Heart right ventricle (tissue), 16 donors: ENCODE data around the gene CEP55. TPM values are rescaled to one million over a fixed set of nuclear protein-coding genes. Genes with fewer than 3 reads are reported as not detected.

Source experiments
- ATAC-seq, 8 donors: fragments of 200-7000 bp; cut with Tn5 transposase; one replicate each; pipeline ENCODE4 v1.9.1; 2020; ENCODE audit warnings: mild to moderate bottlenecking in 8 of 8, moderate library complexity in 8 of 8, moderate number of reproducible peaks in 1 of 8
- DNase-seq, 2 donors: peaks; one replicate each; pipeline ENCODE4 v3.0.0-alpha.2; 2020
- H3K27ac ChIP-seq, 10 donors: fragments of 200-600 bp; sonication (generic) in 2 of 10; one replicate each; pipeline versions ENCODE4 v1.5.0 to v1.8.0; 2020 to 2022; ENCODE audit warnings: mild to moderate bottlenecking in 3 of 10
- H3K27me3 ChIP-seq, 7 donors: fragments of 200-600 bp; one replicate each; pipeline ENCODE4 v1.8.0; 2021 to 2022; ENCODE audit warnings: mild to moderate bottlenecking in 2 of 7
- H3K36me3 ChIP-seq, 9 donors: fragments of 200-600 bp; sonication (generic) in 1 of 9; one replicate each; pipeline versions ENCODE4 v1.5.0 to v1.8.0; 2020 to 2022; ENCODE audit warnings: mild to moderate bottlenecking in 2 of 9
- H3K4me1 ChIP-seq, 9 donors: fragments of 200-600 bp; sonication (generic) in 1 of 9; one replicate each; pipeline versions ENCODE4 v1.5.0 to v1.8.0; 2020 to 2022; ENCODE audit warnings: mild to moderate bottlenecking in 4 of 9
- H3K4me3 ChIP-seq, 10 donors: fragments of 200-600 bp; sonication (generic) in 2 of 10; one replicate each; pipeline versions ENCODE4 v1.5.0 to v1.8.0; 2020 to 2022; ENCODE audit warnings: mild to moderate bottlenecking in 7 of 10, moderate library complexity in 2 of 10
- H3K9me3 ChIP-seq, 11 donors: fragments of 200-600 bp in 10 of 11; sonication (generic) in 2 of 11; one replicate each; pipeline versions ENCODE4 v1.5.0 to v1.8.0; 2013 to 2022; ENCODE audit warnings: mild to moderate bottlenecking in 2 of 11, control low read depth in 1 of 11, moderate library complexity in 1 of 11
- WGBS, 2 donors: extraction: QIAGEN DNeasy Blood & Tissue Kit; methylation state at CpG; one replicate each; pipeline ENCODE4 v1.1.7; 2013; ENCODE audit warnings: inconsistent platforms in 1 of 2; 5-methylcytosine and 5-hydroxymethylcytosine counted together
- intact Hi-C, 10 donors: fragments of 100-400 bp; cut with DNase I; formaldehyde crosslinking; loops; one replicate each; pipeline versions ENCODE4 v1.11.1 to v1.14.2; 2022
- polyA plus RNA-seq, 2 donors: library from polyadenylated mRNA; stranded (reverse); fragments of 200-250 nt; gene quantifications; one replicate each; pipeline ENCODE4 v1.2.3, GENCODE V29; 2013
- total RNA-seq, 10 donors: library from RNA; stranded (reverse); fragmentation: NEBNext Ultra II Directional in 3 of 10; extraction: Animal tissue kit (Norgen Biotek cat#: 25700) in 3 of 10; gene quantifications; one replicate each; pipeline versions ENCODE4 v1.2.1 to v1.2.4, GENCODE V29; 2021 to 2023
- TF ChIP-seq, protein P1 (sequence below), 9 donors: fragments of 200-600 bp; sonication (generic) in 2 of 9; IDR thresholded peaks; one replicate each; pipeline versions ENCODE4 v1.5.0 to v1.8.0; 2021 to 2022; ENCODE audit warnings: antibody characterized with exemption in 9 of 9, mild to moderate bottlenecking in 5 of 9, moderate library complexity in 1 of 9
- donor health status: Arrhythmogenic right ventricular cardiomyopathy.
- donor health status: ischemic (EF 13 %, LVEDD 7.1; RV severe dilation, severe dysfunction).
- donor health status: healthy with polysubstance abuse.
- donor health status: DM: no; HTN: yes; CAD: no.
- donor health status: DM: no; HTN: no; CAD: no.
- donor health status: ischemic (EF 25% LVEDD 6.9; RV normal size, moderate dysfunction).
- donor health status: ischemic (EF 25% LVEDD 5.7; RV mildly dilated, moderate dysfunction).
- donor health status: healthy.
- donor health status: DM: yes; HTN: yes; CAD: no.
- donor health status: Ischemic cardiomyopathy.
- donor health status: ischemic (EF 35%, LVEDD 5.7; RV mildly dilated, moderate dysfunction).
- donor health status: nonischemic (EF 11% LVEDD 7.7; RV severe dilation, severe dysfunction).
- donor health status: DM: yes; HTN: yes; CAD: no.
- donor health status: PGD.
- donor health status: ischemic (EF 29% LVEDD 5.4; RV normal size, mild dysfunction).
- donor health status: nonischemic (EF 23%, LVEDD 6.1; RV moderate dilation, normal function).

CEP55 gene
- total and polyA plus RNA-seq, 12 donors, result 0.13 to 4.4 (median 0.22) TPM; not detected in 3

DNA sequence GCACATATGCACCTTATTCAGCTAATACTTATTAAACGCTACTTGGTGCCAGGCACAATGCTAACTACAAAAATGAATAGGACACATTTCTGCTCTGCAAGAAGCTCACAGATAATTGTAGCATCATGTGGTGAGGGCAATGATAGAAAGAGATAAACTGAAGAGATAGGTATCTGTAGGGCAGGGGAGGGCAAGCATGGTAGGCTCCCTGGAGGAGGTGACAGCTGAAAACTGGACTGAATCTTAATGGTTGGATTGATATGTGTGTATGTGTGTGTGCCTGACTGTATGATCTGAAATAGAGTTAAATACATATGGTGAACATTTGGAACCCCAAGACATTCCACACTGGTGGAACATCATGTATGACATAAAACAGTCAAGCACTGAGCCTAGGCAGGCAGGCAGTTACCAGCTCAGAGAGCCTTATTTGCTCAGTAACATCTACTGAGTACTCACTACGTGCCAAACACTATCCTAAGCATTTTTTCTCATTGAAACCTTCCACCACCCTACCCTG, 4.8 kb upstream of the CEP55 start:
- TF ChIP-seq, protein P1, sequence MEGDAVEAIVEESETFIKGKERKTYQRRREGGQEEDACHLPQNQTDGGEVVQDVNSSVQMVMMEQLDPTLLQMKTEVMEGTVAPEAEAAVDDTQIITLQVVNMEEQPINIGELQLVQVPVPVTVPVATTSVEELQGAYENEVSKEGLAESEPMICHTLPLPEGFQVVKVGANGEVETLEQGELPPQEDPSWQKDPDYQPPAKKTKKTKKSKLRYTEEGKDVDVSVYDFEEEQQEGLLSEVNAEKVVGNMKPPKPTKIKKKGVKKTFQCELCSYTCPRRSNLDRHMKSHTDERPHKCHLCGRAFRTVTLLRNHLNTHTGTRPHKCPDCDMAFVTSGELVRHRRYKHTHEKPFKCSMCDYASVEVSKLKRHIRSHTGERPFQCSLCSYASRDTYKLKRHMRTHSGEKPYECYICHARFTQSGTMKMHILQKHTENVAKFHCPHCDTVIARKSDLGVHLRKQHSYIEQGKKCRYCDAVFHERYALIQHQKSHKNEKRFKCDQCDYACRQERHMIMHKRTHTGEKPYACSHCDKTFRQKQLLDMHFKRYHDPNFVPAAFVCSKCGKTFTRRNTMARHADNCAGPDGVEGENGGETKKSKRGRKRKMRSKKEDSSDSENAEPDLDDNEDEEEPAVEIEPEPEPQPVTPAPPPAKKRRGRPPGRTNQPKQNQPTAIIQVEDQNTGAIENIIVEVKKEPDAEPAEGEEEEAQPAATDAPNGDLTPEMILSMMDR (IDR thresholded peaks at IDR 0.05), result no peak
- Histone ChIP-seq H3K36me3 (no peaks in the 10 kb centered on the region), H3K27me3 (no peaks in the 10 kb centered on the region), H3K4me1 (peaks cover 0 to 11% (median 4%) of the 10 kb centered on the region in 9 donors), H3K27ac (no peak overlapping the region), H3K4me3 (no peak overlapping the region), H3K9me3 (no peaks in the 10 kb centered on the region)
- ATAC-seq (no peak), DNase-seq (no peak)
- intact Hi-C loops, result no loop called here
- 80 to 83% methylated on average over 2 of the region's 2 CpGs for WGBS, 2 donors

DNA sequence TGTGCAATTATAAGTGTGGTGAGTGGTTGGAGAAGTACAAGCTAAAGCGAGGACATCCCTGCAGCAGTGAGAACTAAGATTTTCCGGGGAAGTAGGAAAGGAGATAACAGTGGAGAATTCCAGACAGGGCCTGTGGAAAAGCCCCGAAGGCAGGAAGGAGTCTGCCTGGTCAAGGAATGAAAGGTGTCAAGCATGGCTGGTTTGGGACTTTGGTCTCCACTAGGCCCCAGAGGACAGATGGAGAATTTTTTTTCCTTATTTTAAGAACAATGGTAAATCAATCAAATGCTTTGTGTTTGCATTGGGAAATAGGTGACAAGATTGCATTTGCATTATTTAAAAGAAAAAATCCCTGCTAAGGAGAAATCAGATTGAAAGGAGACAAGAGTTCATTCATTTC, 3.2 kb upstream of the CEP55 start:
- no peak for ATAC-seq
- Histone ChIP-seq H3K36me3 (no peaks in the 10 kb centered on the region), H3K27me3 (no peaks in the 10 kb centered on the region), H3K4me1 (peaks cover 0 to 17% (median 5%) of the 10 kb centered on the region in 9 donors), H3K9me3 (no peaks in the 10 kb centered on the region), H3K4me3 (no peak overlapping the region), H3K27ac (no peak overlapping the region)
- intact Hi-C loops, result no loop called here
- DNase-seq, result no peak
- 68 to 70% methylated on average over 3 of the region's 3 CpGs for WGBS, 2 donors
- TF ChIP-seq, protein P1 (IDR thresholded peaks at IDR 0.05), result no peak

DNA sequence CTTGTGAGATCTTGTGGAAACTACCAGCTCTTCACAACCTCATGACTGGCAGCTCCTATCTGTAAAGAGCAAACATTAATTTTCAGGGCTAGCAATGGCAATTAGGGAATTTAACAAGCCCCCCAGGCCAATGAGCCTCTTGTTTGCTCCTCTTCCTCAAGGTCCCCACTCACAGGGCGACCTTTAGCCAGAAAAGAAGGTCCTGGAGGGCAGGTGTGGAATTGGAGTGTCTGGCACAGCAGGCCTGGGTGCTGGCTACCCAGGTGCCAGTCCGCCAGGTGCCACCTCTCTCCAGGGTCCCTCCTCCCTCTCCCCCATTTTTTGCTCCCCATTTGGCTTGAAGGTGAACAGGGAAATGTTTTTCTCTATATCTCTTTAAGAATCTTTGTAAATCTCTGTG, 1.9 kb upstream of the CEP55 start:
- Histone ChIP-seq H3K4me1 (peaks cover 0 to 19% (median 5%) of the 10 kb centered on the region in 9 donors), H3K4me3 (no peak overlapping the region), H3K9me3 (no peaks in the 10 kb centered on the region), H3K36me3 (no peaks in the 10 kb centered on the region), H3K27ac (no peak overlapping the region), H3K27me3 (no peaks in the 10 kb centered on the region)
- ATAC-seq, result no peak
- DNase-seq, result no peak
- TF ChIP-seq, protein P1 (IDR thresholded peaks at IDR 0.05), result no peak
- intact Hi-C loops, result no loop called here
- WGBS, 2 donors, result 94 to 97% methylated on average over 2 of the region's 2 CpGs

DNA sequence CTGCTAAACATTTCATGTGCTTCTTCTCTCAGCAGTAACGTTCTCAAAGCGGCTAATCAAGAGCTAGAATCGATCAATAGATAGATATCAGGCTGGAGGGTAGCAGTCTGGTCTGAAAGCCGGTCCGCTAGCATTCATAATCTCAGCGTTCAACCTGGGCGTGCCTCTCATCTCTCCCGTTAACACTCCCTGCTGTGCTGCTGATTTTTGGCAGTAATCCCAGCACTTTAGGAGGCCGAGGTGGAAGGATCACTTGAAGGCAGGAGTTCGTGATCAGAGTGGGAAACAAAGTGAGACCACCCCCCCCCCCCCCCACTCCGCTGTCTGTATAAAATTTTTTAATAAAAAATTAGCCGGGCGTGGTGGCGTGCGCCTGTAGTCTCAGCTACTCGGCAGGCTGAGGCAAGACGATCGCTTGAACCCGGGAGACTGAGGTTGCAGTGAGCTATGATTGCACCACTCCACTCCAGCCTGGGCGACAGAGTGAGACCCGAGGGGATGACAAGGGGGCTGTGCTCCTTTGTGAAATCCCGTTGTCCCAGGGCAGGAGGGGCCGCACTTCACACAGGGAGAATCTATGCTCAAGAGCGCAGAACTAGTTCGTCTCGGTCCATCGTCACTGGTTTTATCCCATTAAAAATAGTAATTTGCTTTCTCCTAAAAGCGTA, 624 bp upstream of the CEP55 start:
- intact Hi-C loops, result no loop called here
- ATAC-seq (peak; percentile 31 to 76 (median 58)), DNase-seq (peak in 1 of 2 donors; percentile 27)
- Histone ChIP-seq H3K27ac (peak overlapping the region in 7 of 10 donors; percentile 3 to 68 (median 52)), H3K9me3 (no peaks in the 10 kb centered on the region), H3K4me1 (peaks cover 0 to 19% (median 5%) of the 10 kb centered on the region in 9 donors), H3K4me3 (peak overlapping the region; percentile 45 to 92 (median 68)), H3K36me3 (no peaks in the 10 kb centered on the region), H3K27me3 (no peaks in the 10 kb centered on the region)
- TF ChIP-seq, protein P1 (IDR thresholded peaks at IDR 0.05), result no peak
- 1% methylated on average over 28 of the region's 28 CpGs for WGBS, 2 donors
